Upper lobe of left lung (tissue), 6 donors: ENCODE data around the gene MLPH. TPM values are rescaled to one million over a fixed set of nuclear protein-coding genes. Genes with fewer than 3 reads are reported as not detected.

Experiments
- ATAC-seq, 2 donors: fragments of 200-7000 bp; cut with Tn5 transposase; one replicate each; pipeline ENCODE4 v1.9.1; 2022; ENCODE audit warnings: mild to moderate bottlenecking in 2 of 2, moderate library complexity in 2 of 2; ENCODE audit not compliant: low FRiP score in 2 of 2
- DNase-seq, 2 donors: peaks; one replicate each; pipeline ENCODE4 v3.0.0-alpha.2; 2019 to 2020
- H3K27ac ChIP-seq, 4 donors: fragments of 200-600 bp; sonication (generic); one replicate each; pipeline ENCODE4 v1.5.1; 2016 to 2019
- H3K27me3 ChIP-seq, 4 donors: fragments of 200-600 bp; sonication (generic); one replicate each; pipeline ENCODE4 v1.5.1; 2017 to 2019
- H3K36me3 ChIP-seq, 4 donors: fragments of 200-600 bp; sonication (generic); one replicate each; pipeline ENCODE4 v1.5.1; 2016 to 2019
- H3K4me1 ChIP-seq, 4 donors: fragments of 200-600 bp; sonication (generic); one replicate each; pipeline ENCODE4 v1.5.1; 2018 to 2019
- H3K4me3 ChIP-seq, 4 donors: fragments of 200-600 bp; sonication (generic); one replicate each; pipeline ENCODE4 v1.5.1; 2017 to 2019; ENCODE audit warnings: mild to moderate bottlenecking in 2 of 4, moderate library complexity in 1 of 4
- H3K9me3 ChIP-seq, 4 donors: fragments of 200-600 bp; sonication (generic); one replicate each; pipeline ENCODE4 v1.5.1; 2018 to 2019
- CTCF ChIP-seq, 6 experiments: fragments of 450-650 bp in 4 of 6; fragments of 200-600 bp in 2 of 6; sonication (generic) in 2 of 6; IDR thresholded peaks; one replicate each; pipeline ENCODE4 v1.5.1; 2016 to 2019; ENCODE audit warnings: antibody characterized with exemption in 6 of 6
- EP300 ChIP-seq, 4 donors: sonication (generic); formaldehyde crosslinking; IDR thresholded peaks; one replicate each; pipeline ENCODE4 v1.5.1; 2017; ENCODE audit warnings: antibody characterized with exemption in 4 of 4, control low read depth in 2 of 4
- POLR2A ChIP-seq, 4 donors: fragments of 450-650 bp; IDR thresholded peaks; one replicate each; pipeline ENCODE4 v1.5.1; 2016 to 2017; ENCODE audit warnings: antibody characterized with exemption in 4 of 4, mild to moderate bottlenecking in 2 of 4
- POLR2AphosphoS5 ChIP-seq, 2 donors: sonication (generic); formaldehyde crosslinking; IDR thresholded peaks; one replicate each; pipeline ENCODE4 v1.5.1; 2017; ENCODE audit warnings: antibody characterized with exemption in 2 of 2
- WGBS, 2 donors: methylation state at CpG; one replicate each; pipeline ENCODE4 v1.1.5; 2017 to 2018; 5-methylcytosine and 5-hydroxymethylcytosine counted together
- total RNA-seq, 6 donors: library from RNA; depleted of rRNA in 4 of 6; stranded (reverse); fragments of >200 nt in 4 of 6; gene quantifications; one replicate each; pipeline versions ENCODE4 v1.1.0 to v1.2.1, GENCODE V29; 2016 to 2021
- donor health status: DM: no; HTN: no; CAD: no; lungs with moderate emphysema.
- donor health status: DM: no; HTN: yes; CAD: no; lungs with severe emphysema.

The MLPH gene
- 1,000 to 10,000 TPM in 1 of 6 donors, 100 to 1,000 TPM in 5; 289 to 1,452 (median 502) TPM for total RNA-seq

GRCh38 chr2:237486819-237487448 is at the start of gene MLPH:
Gene MLPH, plus strand, starts transcription at chr2:237487251. Its CDS starts 6,176 bp downstream, at chr2:237493427.
- DNase-seq (peak; percentile 74 to 94), ATAC-seq (peak; percentile 71 to 72)
- Histone ChIP-seq H3K4me1 (peaks cover 13 to 48% (median 26%) of the 10 kb centered on the region in 4 donors), H3K27me3 (peaks cover 0 to 20% (median 5%) of the 10 kb centered on the region in 4 donors), H3K4me3 (peak within 1 kb of the TSS; percentile 49 to 67 (median 58)), H3K36me3 (peaks cover 0 to 3% (median 0%) of the 10 kb centered on the region in 4 donors), H3K9me3 (peaks cover 7 to 13% (median 9%) of the 10 kb centered on the region in 4 donors), H3K27ac (peak within 1 kb of the TSS; percentile 75 to 95 (median 84))
- TF ChIP-seq POLR2AphosphoS5 (IDR thresholded peaks at IDR 0.05) (peak in 1 of 2 donors; percentile 59), POLR2A (IDR thresholded peaks at IDR 0.05) (peak in 3 of 4 donors; percentile 42 to 93 (median 51)), CTCF (IDR thresholded peaks at IDR 0.05) (no peak)
- WGBS, 2 donors = 2 to 4% methylated on average over 10 to 60 of the region's 63 CpGs

- H3K36me3 ChIP-seq = no peaks in the 10 kb centered on the region
- ATAC-seq (no peak), DNase-seq (no peak)
- H3K9me3 ChIP-seq = no peaks in the 10 kb centered on the region
- no peaks in the 10 kb centered on the region for H3K27me3 ChIP-seq
- TF ChIP-seq POLR2AphosphoS5 (IDR thresholded peaks at IDR 0.05) (no peak), EP300 (IDR thresholded peaks at IDR 0.05) (no peak), POLR2A (IDR thresholded peaks at IDR 0.05) (no peak), CTCF (IDR thresholded peaks at IDR 0.05) (no peak)
- 72 to 80% methylated on average over 5 of the region's 5 CpGs for WGBS, 2 donors
- peaks cover 0 to 21% (median 2%) of the 10 kb centered on the region in 4 donors for H3K4me1 ChIP-seq
- no peak overlapping the region for H3K27ac ChIP-seq
- no peak overlapping the region for H3K4me3 ChIP-seq
Observed at GRCh38 chr2:237437566-237437965, 49.5 kb upstream of the MLPH start.

- 48 to 61% methylated on average over 8 of the region's 8 CpGs for WGBS, 2 donors
- peaks cover 0 to 15% (median 2%) of the 10 kb centered on the region in 4 donors for H3K4me1 ChIP-seq
- no peak overlapping the region for H3K4me3 ChIP-seq
- no peaks in the 10 kb centered on the region for H3K27me3 ChIP-seq
- DNase-seq = no peak
- H3K36me3 ChIP-seq = no peaks in the 10 kb centered on the region
- no peaks in the 10 kb centered on the region for H3K9me3 ChIP-seq
- no peak overlapping the region for H3K27ac ChIP-seq
- ATAC-seq = no peak
- TF ChIP-seq EP300 (IDR thresholded peaks at IDR 0.05) = no peak
- TF ChIP-seq POLR2A (IDR thresholded peaks at IDR 0.05) = no peak
- peak in 1 of 6 experiments; percentile 6 for TF ChIP-seq CTCF (IDR thresholded peaks at IDR 0.05)
Observed at GRCh38 chr2:237438080-237438940, 48.7 kb upstream of the MLPH start.

GRCh38 chr2:237440819-237441281 is 46.2 kb upstream of the MLPH start:
- Histone ChIP-seq H3K9me3 (no peaks in the 10 kb centered on the region), H3K4me1 (peaks cover 0 to 5% (median 0%) of the 10 kb centered on the region in 4 donors), H3K27me3 (no peaks in the 10 kb centered on the region), H3K36me3 (no peaks in the 10 kb centered on the region), H3K4me3 (no peak overlapping the region), H3K27ac (peak overlapping the region in 1 of 4 donors; percentile 41)
- ATAC-seq (no peak), DNase-seq (no peak)
- 32 to 42% methylated on average over 2 of the region's 2 CpGs for WGBS, 2 donors
- no peak for TF ChIP-seq EP300 (IDR thresholded peaks at IDR 0.05)
- no peak for TF ChIP-seq POLR2AphosphoS5 (IDR thresholded peaks at IDR 0.05)
- no peak for TF ChIP-seq CTCF (IDR thresholded peaks at IDR 0.05)
- TF ChIP-seq POLR2A (IDR thresholded peaks at IDR 0.05) = no peak
